ENCODE results near the gene UNC45A.

GRCh38 chr15:90987561-90988141, 52.6 kb downstream of the UNC45A start:
- TF ChIP-seq, protein P1, sequence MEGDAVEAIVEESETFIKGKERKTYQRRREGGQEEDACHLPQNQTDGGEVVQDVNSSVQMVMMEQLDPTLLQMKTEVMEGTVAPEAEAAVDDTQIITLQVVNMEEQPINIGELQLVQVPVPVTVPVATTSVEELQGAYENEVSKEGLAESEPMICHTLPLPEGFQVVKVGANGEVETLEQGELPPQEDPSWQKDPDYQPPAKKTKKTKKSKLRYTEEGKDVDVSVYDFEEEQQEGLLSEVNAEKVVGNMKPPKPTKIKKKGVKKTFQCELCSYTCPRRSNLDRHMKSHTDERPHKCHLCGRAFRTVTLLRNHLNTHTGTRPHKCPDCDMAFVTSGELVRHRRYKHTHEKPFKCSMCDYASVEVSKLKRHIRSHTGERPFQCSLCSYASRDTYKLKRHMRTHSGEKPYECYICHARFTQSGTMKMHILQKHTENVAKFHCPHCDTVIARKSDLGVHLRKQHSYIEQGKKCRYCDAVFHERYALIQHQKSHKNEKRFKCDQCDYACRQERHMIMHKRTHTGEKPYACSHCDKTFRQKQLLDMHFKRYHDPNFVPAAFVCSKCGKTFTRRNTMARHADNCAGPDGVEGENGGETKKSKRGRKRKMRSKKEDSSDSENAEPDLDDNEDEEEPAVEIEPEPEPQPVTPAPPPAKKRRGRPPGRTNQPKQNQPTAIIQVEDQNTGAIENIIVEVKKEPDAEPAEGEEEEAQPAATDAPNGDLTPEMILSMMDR (IDR thresholded peaks at IDR 0.05): no peak
- TF ChIP-seq POLR2A (IDR thresholded peaks at IDR 0.05): no peak
